Right cardiac atrium (tissue), 5 donors: ENCODE data around the gene KATNAL1. TPM values are rescaled to one million over a fixed set of nuclear protein-coding genes. Genes with fewer than 3 reads are reported as not detected.

Experiments used
- ATAC-seq, 2 donors: fragments of 200-7000 bp; cut with Tn5 transposase; one replicate each; pipeline versions ENCODE4 v1.8.0 to v1.9.1; 2020; ENCODE audit warnings: moderate library complexity in 2 of 2, mild to moderate bottlenecking in 1 of 2
- DNase-seq, 3 donors: peaks; one replicate each; pipeline ENCODE4 v3.0.0-alpha.2; 2020
- H3K27ac ChIP-seq: one replicate; pipeline ENCODE4 v1.5.1; 2013; ENCODE audit warnings: mild to moderate bottlenecking, low read length, control low read depth, moderate library complexity
- H3K27me3 ChIP-seq: one replicate; pipeline ENCODE4 v1.6.1; 2013; ENCODE audit not compliant: control insufficient read depth, insufficient read depth
- H3K4me1 ChIP-seq: one replicate; pipeline ENCODE4 v1.6.1; 2013; ENCODE audit warnings: low read length; ENCODE audit not compliant: control insufficient read depth, insufficient read depth
- H3K4me3 ChIP-seq: one replicate; pipeline ENCODE4 v1.5.1; 2013; ENCODE audit warnings: low read length, control low read depth
- H3K9me3 ChIP-seq: one replicate; pipeline ENCODE4 v1.6.1; 2013; ENCODE audit warnings: low read length; ENCODE audit not compliant: control insufficient read depth
- WGBS: extraction: QIAGEN DNeasy Blood & Tissue Kit; methylation state at CpG from one replicate; pipeline ENCODE4 v1.1.7; 2013; 5-methylcytosine and 5-hydroxymethylcytosine counted together
- intact Hi-C, 4 donors: fragments of 100-400 bp; cut with DNase I; formaldehyde crosslinking; loops; one replicate each; pipeline versions ENCODE4 v1.11.0 to v1.14.0; 2022 to 2023
- polyA plus RNA-seq: library from polyadenylated mRNA; stranded (reverse); fragments of 200-250 nt; gene quantifications from one replicate; pipeline ENCODE4 v1.2.3, GENCODE V29; 2013
- total RNA-seq, 4 donors: library from RNA; stranded (reverse); fragmentation: NEBNext Ultra II Directional; extraction: Animal tissue kit (Norgen Biotek cat#: 25700); gene quantifications; one replicate each; pipeline ENCODE4 v1.2.1, GENCODE V29; 2021
- donor health status: healthy with polysubstance abuse.
- donor health status: DM: no; HTN: yes; CAD: no.
- donor health status: DM: no; HTN: no; CAD: no.
- donor health status: DM: no; HTN: yes; CAD: no; lungs with severe emphysema.
- donor health status: DM: yes; HTN: yes; CAD: no.

Gene KATNAL1
- total and polyA plus RNA-seq, 5 donors: 8.1 to 53.5 (median 49.2) TPM

GRCh38 chr13:30164146-30164545, 143.2 kb downstream of the KATNAL1 start:
- DNase-seq (no peak), ATAC-seq (no peak)
- intact Hi-C loops: no loop called here
- Histone ChIP-seq H3K27me3 (no peaks in the 10 kb centered on the region), H3K4me3 (no peak overlapping the region), H3K4me1 (peaks cover 2% of the 10 kb centered on the region), H3K27ac (no peak overlapping the region), H3K9me3 (no peaks in the 10 kb centered on the region)
- WGBS: 39% methylated on average over 9 of the region's 9 CpGs

GRCh38 chr13:30163441-30163840, 143.9 kb downstream of the KATNAL1 start:
- DNase-seq (no peak), ATAC-seq (no peak)
- intact Hi-C loops: no loop called here
- Histone ChIP-seq H3K27ac (no peak overlapping the region), H3K4me1 (peaks cover 2% of the 10 kb centered on the region), H3K27me3 (no peaks in the 10 kb centered on the region), H3K4me3 (no peak overlapping the region), H3K9me3 (no peaks in the 10 kb centered on the region)
- WGBS: 99% methylated on average over 2 of the region's 2 CpGs

GRCh38 chr13:30159446-30159839, 147.9 kb downstream of the KATNAL1 start:
- H3K27me3 ChIP-seq: no peaks in the 10 kb centered on the region
- H3K9me3 ChIP-seq: no peaks in the 10 kb centered on the region
- ATAC-seq: no peak
- intact Hi-C loops: no loop called here
- 41% methylated on average over 4 of the region's 4 CpGs for WGBS
- H3K4me3 ChIP-seq: no peak overlapping the region
- no peaks in the 10 kb centered on the region for H3K4me1 ChIP-seq
- H3K27ac ChIP-seq: no peak overlapping the region
- DNase-seq: no peak

DNA sequence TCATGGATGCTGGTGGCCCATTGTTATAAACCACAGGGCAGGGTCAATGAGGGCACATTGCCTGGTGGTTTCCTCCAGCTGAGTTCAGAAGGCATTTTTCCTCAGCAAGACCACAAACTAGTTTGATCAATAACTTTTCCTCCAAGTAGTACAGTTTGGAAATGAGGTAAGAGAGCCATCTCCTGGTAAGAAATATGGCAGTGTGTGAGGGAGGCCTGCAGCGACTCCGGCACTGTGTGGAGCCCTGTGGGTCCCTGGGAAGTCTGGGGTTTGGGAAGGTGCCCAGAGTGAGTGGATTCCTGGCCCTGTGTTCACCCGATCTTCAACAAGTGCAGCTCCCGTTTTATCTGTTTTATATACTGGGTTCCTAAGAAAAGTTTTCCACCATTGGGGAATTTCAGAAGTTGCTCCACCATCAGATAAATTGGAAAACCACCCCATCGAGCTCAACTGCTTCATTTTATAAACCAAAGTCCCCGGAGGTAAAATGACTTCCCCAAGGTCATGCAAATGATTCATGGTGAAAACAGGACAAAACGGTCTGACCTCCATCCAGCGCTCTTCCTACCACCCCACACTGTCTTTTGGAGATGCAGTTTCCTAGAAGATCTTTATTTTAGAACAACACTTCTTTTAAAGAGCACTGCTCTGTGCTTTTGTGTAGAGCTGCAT, 148.4 kb downstream of the KATNAL1 start:
- Histone ChIP-seq H3K4me1 (no peaks in the 10 kb centered on the region), H3K4me3 (no peak overlapping the region), H3K27ac (no peak overlapping the region), H3K9me3 (no peaks in the 10 kb centered on the region), H3K27me3 (no peaks in the 10 kb centered on the region)
- intact Hi-C loops: no loop called here
- no peak for DNase-seq
- WGBS: 77% methylated on average over 8 of the region's 8 CpGs
- ATAC-seq: peak in 1 of 2 donors; percentile 34

DNA sequence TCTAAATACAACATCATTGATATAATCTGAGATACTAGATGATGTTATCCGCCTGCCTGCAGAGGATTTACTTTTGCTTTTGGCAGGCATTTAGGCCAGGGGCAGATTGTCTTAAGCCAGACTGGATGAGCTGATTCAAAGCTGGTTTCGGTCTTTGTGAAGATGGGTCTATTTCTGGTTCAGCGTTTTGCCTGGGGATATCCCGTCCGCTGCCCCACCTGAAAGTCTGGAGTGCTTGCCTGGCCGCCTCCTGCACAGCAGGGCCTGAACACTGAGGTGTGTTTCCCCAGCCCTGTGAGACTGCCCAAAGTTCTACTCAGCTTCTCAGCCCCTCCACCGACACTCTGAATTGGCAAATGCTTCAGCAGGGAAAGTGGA, 149.7 kb downstream of the KATNAL1 start:
- intact Hi-C loops: no loop called here
- Histone ChIP-seq H3K4me1 (no peaks in the 10 kb centered on the region), H3K27me3 (no peaks in the 10 kb centered on the region), H3K4me3 (no peak overlapping the region), H3K9me3 (no peaks in the 10 kb centered on the region), H3K27ac (no peak overlapping the region)
- ATAC-seq (no peak), DNase-seq (no peak)
- 94% methylated on average over 7 of the region's 7 CpGs for WGBS

DNA sequence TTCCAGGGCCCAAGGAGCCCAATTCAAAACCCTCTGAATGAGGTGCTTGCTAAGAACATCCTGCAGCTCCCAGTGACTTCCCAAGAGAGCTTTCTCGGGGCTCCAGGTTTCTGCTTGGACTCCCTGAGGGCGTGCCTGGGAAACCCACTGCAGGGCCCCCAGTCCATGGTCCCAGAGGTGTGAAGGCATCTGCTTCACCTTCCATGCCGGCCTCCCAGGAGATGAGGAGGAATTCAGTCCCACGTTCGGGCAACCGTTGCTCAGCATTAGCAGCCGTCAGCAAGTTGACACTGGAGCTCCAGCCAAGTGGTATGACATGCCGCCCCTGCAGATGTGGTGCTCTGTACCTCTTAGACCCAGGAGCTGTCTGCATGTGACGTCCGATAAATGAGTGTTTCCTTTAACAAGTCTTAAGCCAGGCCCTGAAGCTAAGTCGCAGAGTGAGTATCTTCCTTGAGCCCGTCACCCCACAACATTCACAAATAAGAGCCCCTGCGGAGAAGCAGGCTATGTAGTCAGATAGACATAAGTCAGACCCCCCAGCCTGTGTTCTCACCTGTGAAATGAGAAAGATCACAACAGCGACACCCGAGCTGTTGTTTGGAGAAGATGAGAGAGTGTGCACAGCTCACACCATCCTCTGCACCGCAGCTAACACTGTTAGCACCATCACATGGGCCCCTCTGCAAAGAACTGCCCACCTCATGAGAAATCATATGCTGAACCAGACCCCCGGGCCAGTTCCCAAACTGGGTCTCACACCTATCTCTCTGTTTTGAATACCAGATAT, 150.3 kb downstream of the KATNAL1 start:
- Histone ChIP-seq H3K27me3 (no peaks in the 10 kb centered on the region), H3K4me1 (no peaks in the 10 kb centered on the region), H3K9me3 (no peaks in the 10 kb centered on the region), H3K4me3 (no peak overlapping the region), H3K27ac (no peak overlapping the region)
- 81% methylated on average over 17 of the region's 17 CpGs for WGBS
- ATAC-seq: no peak
- intact Hi-C loops: no loop called here
- DNase-seq: no peak

DNA sequence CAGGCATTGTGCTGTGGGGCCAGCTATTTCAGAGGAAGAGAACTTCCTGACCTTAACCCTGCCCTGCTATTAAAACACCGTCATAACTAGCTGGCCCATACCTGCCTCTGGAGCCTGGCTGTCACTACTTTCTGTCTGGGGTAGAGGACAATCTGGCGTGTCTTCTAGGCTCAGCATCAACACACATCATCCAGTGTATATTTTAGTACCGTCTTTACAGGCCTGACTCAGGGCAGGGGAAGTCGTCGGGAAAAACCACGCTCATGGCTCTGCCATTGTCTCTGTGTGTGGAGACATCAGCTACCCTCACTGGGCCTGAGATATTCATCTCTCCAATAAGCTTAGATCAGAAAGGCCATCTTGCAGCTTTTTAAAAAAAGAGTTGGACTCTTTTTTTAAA, 151.1 kb downstream of the KATNAL1 start:
- 80% methylated on average over 6 of the region's 6 CpGs for WGBS
- no peak for ATAC-seq
- no peak for DNase-seq
- Histone ChIP-seq H3K4me1 (no peaks in the 10 kb centered on the region), H3K27me3 (no peaks in the 10 kb centered on the region), H3K9me3 (no peaks in the 10 kb centered on the region), H3K27ac (no peak overlapping the region), H3K4me3 (no peak overlapping the region)
- intact Hi-C loops: no loop called here

DNA sequence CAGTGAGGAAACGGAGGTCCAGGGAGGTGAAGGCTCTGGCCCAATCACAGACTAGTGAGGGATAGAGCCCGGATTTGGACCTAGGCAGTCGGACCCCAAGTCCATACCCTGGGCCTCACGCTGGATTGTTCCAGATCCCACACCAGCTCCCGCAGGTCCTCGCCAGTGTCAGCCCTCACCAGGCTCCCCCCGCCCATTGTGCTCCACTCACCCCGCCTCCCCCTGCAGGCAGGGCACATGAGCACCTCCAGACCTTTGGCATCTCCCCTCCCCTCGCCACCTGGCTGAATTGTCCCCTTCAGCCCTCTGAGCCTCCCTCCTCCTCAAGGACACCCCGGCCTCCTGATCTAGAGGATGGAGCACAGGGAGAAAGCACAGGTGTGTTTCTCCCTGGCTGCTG, 152.4 kb downstream of the KATNAL1 start:
- ATAC-seq (no peak), DNase-seq (no peak)
- Histone ChIP-seq H3K4me1 (no peaks in the 10 kb centered on the region), H3K27me3 (no peaks in the 10 kb centered on the region), H3K27ac (no peak overlapping the region), H3K4me3 (no peak overlapping the region), H3K9me3 (no peaks in the 10 kb centered on the region)
- WGBS: 88% methylated on average over 10 of the region's 10 CpGs
- intact Hi-C loops: no loop called here

DNA sequence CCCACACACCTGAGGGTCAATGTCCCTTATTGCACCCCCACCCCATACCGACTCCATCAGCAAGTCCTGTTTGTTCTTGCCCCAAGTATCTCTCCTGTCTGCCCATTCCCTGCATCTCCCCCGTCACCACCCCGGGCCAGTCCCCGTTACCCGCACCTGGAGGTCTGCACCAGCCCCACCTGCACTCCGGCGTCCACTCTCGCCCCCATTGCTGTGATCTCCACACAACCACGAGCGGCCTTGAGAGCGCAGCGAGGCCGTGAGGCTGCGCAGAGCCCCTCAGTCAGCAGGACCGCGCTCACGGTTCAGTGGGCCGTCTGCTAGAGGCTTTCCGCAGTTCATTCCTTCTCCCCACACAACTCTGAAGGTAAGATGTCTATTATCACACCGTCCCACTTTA, 152.8 kb downstream of the KATNAL1 start:
- WGBS: 91% methylated on average over 20 of the region's 20 CpGs
- no peaks in the 10 kb centered on the region for H3K4me1 ChIP-seq
- no peak overlapping the region for H3K4me3 ChIP-seq
- H3K9me3 ChIP-seq: no peaks in the 10 kb centered on the region
- no peaks in the 10 kb centered on the region for H3K27me3 ChIP-seq
- DNase-seq (no peak), ATAC-seq (no peak)
- intact Hi-C loops: no loop called here
- H3K27ac ChIP-seq: no peak overlapping the region

DNA sequence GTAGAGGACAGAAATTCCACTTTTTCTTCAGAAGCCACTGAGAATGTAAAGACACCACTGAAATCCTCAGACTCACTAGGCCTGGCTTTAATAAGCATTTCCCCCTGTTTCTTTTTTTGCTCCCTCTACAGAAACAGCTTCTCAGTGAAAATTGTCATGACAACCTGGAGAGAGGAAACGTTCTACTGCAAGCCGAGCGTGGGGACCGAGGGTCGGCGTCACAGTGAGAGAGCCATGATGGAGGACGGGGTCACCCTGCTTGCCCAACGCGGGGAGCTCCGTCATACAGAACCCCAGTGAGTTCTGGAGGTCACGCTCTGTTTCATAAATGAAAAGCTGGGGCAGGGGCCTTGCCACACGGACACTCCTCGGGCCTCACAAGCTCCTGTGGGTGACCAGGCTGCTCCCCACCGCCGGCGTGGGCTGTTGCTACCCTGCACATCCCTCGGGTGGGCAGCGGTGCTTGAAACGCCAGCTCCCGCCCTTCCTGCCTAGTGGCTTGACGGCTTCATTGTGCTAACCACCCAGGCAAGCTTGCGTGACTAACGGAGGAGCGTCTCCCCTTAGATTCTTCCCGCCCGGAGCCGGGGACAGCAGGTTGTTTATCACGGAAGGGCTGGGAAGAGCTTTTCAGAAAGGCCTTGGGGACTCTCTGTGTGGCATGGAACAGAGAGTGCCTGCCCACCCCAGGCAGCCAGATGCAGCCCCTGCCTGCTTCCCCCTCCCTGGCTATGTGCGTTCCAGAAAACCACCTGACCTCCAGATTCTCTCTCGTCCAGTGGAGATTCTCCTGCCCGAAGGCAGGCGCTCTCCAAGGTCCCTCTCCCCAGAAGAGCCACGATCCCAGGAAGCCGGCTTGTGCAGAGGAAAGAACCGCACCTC, 153.6 kb downstream of the KATNAL1 start:
- Histone ChIP-seq H3K27me3 (no peaks in the 10 kb centered on the region), H3K9me3 (no peaks in the 10 kb centered on the region), H3K27ac (no peak overlapping the region), H3K4me1 (no peaks in the 10 kb centered on the region), H3K4me3 (no peak overlapping the region)
- WGBS: 67% methylated on average over 35 of the region's 35 CpGs
- no peak for DNase-seq
- no peak for ATAC-seq
- intact Hi-C loops: no loop called here
